Loucy (cell line): Measurements from ENCODE around the gene ZNF627.

Experiments used
- H2AFZ ChIP-seq: fragments of 200-600 bp; sonication (generic); 2 replicates; pipeline ENCODE4 v1.6.0; 2016; ENCODE audit warnings: antibody characterized with exemption, mild to moderate bottlenecking, low read length, moderate library complexity
- H3F3A ChIP-seq: fragments of 200-600 bp; 2 replicates; pipeline ENCODE4 v1.6.0; 2016; ENCODE audit warnings: antibody characterized with exemption, low read depth, mild to moderate bottlenecking
- H3K27me3 ChIP-seq: fragments of 200-600 bp; sonication (generic); 2 replicates; pipeline ENCODE4 v1.6.1; 2014; ENCODE audit warnings: low read length, mild to moderate bottlenecking; ENCODE audit not compliant: insufficient read depth, poor library complexity, severe bottlenecking
- H3K36me3 ChIP-seq: fragments of 200-600 bp; sonication (generic); 2 replicates; pipeline ENCODE4 v1.6.1; 2016; ENCODE audit warnings: low read length; ENCODE audit not compliant: insufficient read depth
- H3K4me1 ChIP-seq: fragments of 200-600 bp; sonication (generic); 2 replicates; pipeline ENCODE4 v1.5.1; 2014; ENCODE audit warnings: low read length, mild to moderate bottlenecking; ENCODE audit not compliant: insufficient read depth, poor library complexity, severe bottlenecking
- H3K4me2 ChIP-seq: fragments of 200-600 bp; sonication (generic); 2 replicates; pipeline ENCODE4 v1.6.0; 2014; ENCODE audit warnings: antibody characterized with exemption, low read length, low read depth, mild to moderate bottlenecking; ENCODE audit not compliant: poor library complexity, severe bottlenecking
- H3K4me3 ChIP-seq: fragments of 200-600 bp; sonication (generic); 2 replicates; pipeline ENCODE4 v1.5.1; 2014; ENCODE audit warnings: low read length, mild to moderate bottlenecking, mixed read lengths; ENCODE audit not compliant: poor library complexity, severe bottlenecking
- H3K79me2 ChIP-seq: fragments of 200-600 bp; sonication (generic); 2 replicates; pipeline ENCODE4 v1.6.1; 2014; ENCODE audit warnings: low read length; ENCODE audit not compliant: insufficient read depth
- H3K9ac ChIP-seq: fragments of 200-600 bp; sonication (generic); 2 replicates; pipeline ENCODE4 v1.6.0; 2014; ENCODE audit warnings: mild to moderate bottlenecking, low read depth, low read length, moderate library complexity; ENCODE audit not compliant: poor library complexity, severe bottlenecking
- H3K9me2 ChIP-seq: fragments of 200-600 bp; sonication (generic); replicated peaks from 2 replicates; pipeline ENCODE4 v1.6.1; 2016; ENCODE audit warnings: low read depth, low read length, mixed read lengths
- H3K9me3 ChIP-seq: fragments of 200-600 bp; sonication (generic); 2 replicates; pipeline ENCODE4 v1.6.1; 2014; ENCODE audit warnings: mild to moderate bottlenecking, antibody characterized with exemption, low read length, low read depth; ENCODE audit not compliant: insufficient read depth
- H4K20me1 ChIP-seq: fragments of 200-600 bp; sonication (generic); 2 replicates; pipeline ENCODE4 v1.6.0; 2014; ENCODE audit warnings: antibody characterized with exemption, low read length, mild to moderate bottlenecking; ENCODE audit not compliant: insufficient read depth, poor library complexity, severe bottlenecking
- CTCF ChIP-seq: fragments of 200-600 bp; sonication (generic); conservative IDR thresholded peaks from 2 replicates; pipeline ENCODE4 v1.5.1; 2014; ENCODE audit warnings: mild to moderate bottlenecking, antibody characterized with exemption, low read length
- EZH2phosphoT487 ChIP-seq: fragments of 200-600 bp; IDR thresholded peaks from 2 replicates; pipeline ENCODE4 v1.6.1; 2018; ENCODE audit warnings: antibody characterized with exemption, mild to moderate bottlenecking, moderate library complexity, borderline replicate concordance

The ZNF627 gene

DNA sequence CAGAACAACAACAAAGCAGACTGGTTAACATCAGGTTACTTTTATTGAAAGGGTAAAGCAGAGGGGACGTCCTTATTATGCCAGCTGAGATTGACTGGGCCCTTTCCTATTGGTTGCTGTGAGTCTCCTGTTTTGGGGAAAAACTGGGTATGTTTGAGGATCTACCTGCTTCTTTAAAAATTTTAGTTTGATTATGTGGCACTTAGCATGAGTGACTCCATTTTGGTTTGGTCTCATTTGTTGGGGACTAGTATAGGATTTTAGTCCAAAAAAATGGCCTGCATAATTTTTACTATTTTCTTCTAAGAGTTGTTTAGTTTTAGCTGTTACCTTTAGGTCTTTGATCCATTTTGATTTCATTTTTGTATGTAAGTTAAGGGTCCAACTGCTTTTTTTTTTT is 14.4 kb downstream of the ZNF627 start:
- Histone ChIP-seq H3F3A (no peaks in the 10 kb centered on the region), H3K4me3 (no peak overlapping the region), H3K4me1 (no peaks in the 10 kb centered on the region), H3K9me2 (no peaks in the 10 kb centered on the region), H4K20me1 (no peaks in the 10 kb centered on the region), H3K36me3 (peaks cover 27% of the 10 kb centered on the region), H3K9me3 (peaks cover 8% of the 10 kb centered on the region; the same call in 1 of the 2 replicates), H2AFZ (no peak overlapping the region), H3K27me3 (no peaks in the 10 kb centered on the region), H3K4me2 (no peak overlapping the region), H3K9ac (no peak overlapping the region), H3K79me2 (peaks cover 9% of the 10 kb centered on the region; the same call in 1 of the 2 replicates)
- TF ChIP-seq CTCF: no peak
- no peak for TF ChIP-seq EZH2phosphoT487

GRCh38 chr19:11612816-11613511 is 15.7 kb downstream of the ZNF627 start:
- Histone ChIP-seq H3K36me3 (peaks cover 39% of the 10 kb centered on the region), H3K27me3 (no peaks in the 10 kb centered on the region), H3F3A (no peaks in the 10 kb centered on the region), H4K20me1 (no peaks in the 10 kb centered on the region), H3K4me3 (no peak overlapping the region), H3K9me3 (peaks cover 19% of the 10 kb centered on the region; the same call in 1 of the 2 replicates), H3K9me2 (no peaks in the 10 kb centered on the region), H3K4me1 (no peaks in the 10 kb centered on the region), H2AFZ (no peak overlapping the region), H3K79me2 (peaks cover 6% of the 10 kb centered on the region; the same call in 1 of the 2 replicates), H3K4me2 (peak overlapping the region; percentile 14), H3K9ac (no peak overlapping the region)
- TF ChIP-seq CTCF (peak; percentile 40), EZH2phosphoT487 (no peak)

DNA sequence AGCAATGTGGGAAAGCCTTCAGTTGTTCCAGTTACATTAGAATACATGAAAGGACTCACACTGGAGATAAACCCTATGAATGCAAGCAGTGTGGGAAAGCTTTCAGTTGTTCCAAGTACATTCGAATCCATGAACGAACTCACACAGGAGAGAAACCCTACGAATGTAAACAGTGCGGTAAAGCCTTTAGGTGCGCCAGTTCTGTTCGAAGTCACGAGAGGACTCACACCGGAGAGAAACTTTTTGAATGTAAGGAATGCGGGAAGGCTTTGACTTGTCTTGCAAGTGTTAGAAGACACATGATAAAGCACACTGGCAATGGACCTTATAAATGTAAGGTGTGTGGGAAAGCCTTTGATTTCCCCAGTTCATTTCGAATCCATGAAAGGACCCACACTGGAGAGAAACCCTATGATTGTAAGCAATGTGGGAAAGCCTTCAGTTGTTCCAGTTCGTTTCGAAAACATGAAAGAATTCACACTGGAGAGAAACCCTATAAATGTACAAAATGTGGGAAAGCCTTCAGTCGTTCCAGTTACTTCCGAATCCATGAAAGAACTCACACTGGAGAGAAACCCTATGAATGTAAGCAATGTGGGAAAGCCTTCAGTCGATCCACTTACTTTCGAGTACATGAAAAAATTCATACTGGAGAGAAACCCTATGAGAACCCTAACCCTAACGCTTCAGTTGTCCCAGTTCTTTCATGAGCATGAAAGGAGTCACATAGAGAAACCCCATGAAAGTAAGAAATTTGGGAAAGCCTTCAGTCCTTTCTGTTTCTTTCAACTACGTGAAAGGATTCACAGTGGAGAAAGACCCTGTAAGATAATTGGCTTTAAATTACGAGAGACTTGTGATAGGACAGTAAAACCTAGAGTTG is 20.1 kb downstream of the ZNF627 start:
- no peak overlapping the region for H3K4me3 ChIP-seq
- H3F3A ChIP-seq: no peaks in the 10 kb centered on the region
- H3K27me3 ChIP-seq: no peaks in the 10 kb centered on the region
- H3K9me3 ChIP-seq: peaks cover 25% of the 10 kb centered on the region; the same call in 1 of the 2 replicates
- no peak for TF ChIP-seq CTCF
- TF ChIP-seq EZH2phosphoT487: no peak
- peaks cover 9% of the 10 kb centered on the region; the same call in 1 of the 2 replicates for H3K79me2 ChIP-seq
- no peak overlapping the region for H3K4me2 ChIP-seq
- no peak overlapping the region for H2AFZ ChIP-seq
- no peak overlapping the region for H3K9ac ChIP-seq
- H3K9me2 ChIP-seq: no peaks in the 10 kb centered on the region
- no peaks in the 10 kb centered on the region for H4K20me1 ChIP-seq
- H3K4me1 ChIP-seq: no peaks in the 10 kb centered on the region
- peaks cover 69% of the 10 kb centered on the region for H3K36me3 ChIP-seq
